Tibial nerve (tissue), 3 donors: ENCODE data around the gene BIRC6.

Experiments
- CTCF ChIP-seq, 5 experiments: fragments of 200-600 bp in 3 of 5; fragments of 450-650 bp in 2 of 5; sonication (generic) in 3 of 5; IDR thresholded peaks; one replicate each; pipeline ENCODE4 v1.5.1; 2016 to 2019; ENCODE audit warnings: antibody characterized with exemption in 5 of 5, mild to moderate bottlenecking in 3 of 5, moderate library complexity in 2 of 5
- POLR2A ChIP-seq, 2 donors: fragments of 450-650 bp; IDR thresholded peaks; one replicate each; pipeline ENCODE4 v1.6.1; 2017; ENCODE audit warnings: antibody characterized with exemption in 2 of 2, mild to moderate bottlenecking in 2 of 2, moderate library complexity in 2 of 2

- TF ChIP-seq CTCF (IDR thresholded peaks at IDR 0.05) (no peak), POLR2A (IDR thresholded peaks at IDR 0.05) (no peak)
Measured at GRCh38 chr2:32436150-32436549, 79.3 kb downstream of the BIRC6 start.
